HG02938 (cell line): ENCODE data around the gene SMAD1.

Experiments
- ATAC-seq: cut with Tn5 transposase; IDR thresholded peaks from one replicate; pipeline ENCODE4 v1.9.1; 2021; ENCODE audit warnings: mild to moderate bottlenecking, moderate library complexity; ENCODE audit not compliant: unreplicated experiment

The SMAD1 gene

GRCh38 chr4:145481164-145481941 is at the start of gene SMAD1:
TSS of gene SMAD1 (plus strand) at chr4:145481853. CDS start at chr4:145514614, 32,761 bp downstream.
- peak; percentile 39 for ATAC-seq

DNA sequence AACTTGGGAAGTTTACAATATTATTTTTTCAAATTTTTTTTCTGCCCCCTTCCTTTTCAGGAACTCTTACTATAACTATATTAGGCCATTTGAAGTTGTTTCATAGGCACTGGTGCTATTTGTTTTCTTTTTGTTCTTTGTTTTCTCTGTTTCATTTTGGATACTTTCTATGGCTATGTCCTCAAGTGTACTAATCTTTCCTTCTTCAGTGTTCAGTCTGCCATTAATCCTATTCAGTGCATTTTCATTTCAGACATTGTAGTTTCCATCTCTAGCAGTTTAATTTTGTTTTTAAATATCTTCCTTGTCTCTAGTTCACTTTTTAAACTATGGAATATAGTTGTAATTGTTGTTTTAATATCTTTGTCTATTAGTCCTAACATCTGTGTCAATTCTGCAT is 48.0 kb upstream of the SMAD1 start:
- ATAC-seq = no peak

- no peak for ATAC-seq
Measured at GRCh38 chr4:145435646-145436045, 46.0 kb upstream of the SMAD1 start.

DNA sequence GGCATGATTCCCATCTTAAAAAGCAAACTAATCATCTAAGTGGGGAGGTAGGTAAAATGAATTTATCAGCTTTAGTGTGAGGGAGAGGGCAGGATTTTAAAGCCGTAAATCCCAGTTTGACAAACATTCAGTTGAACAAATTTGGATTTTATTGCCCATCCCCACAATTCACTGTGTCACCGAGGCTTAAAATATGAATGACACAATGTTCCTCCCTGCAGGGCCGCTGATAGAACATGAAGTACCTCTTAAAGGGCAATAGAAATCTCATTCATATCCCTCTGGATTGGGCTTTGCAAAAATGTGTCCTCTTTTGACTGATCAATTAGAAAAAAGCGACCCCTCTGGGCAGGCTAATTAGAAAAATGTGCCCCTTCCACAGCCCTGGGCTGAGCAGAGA is 45.5 kb upstream of the SMAD1 start:
- no peak for ATAC-seq

GRCh38 chr4:145436796-145437195 is 44.9 kb upstream of the SMAD1 start:
- ATAC-seq = no peak

DNA sequence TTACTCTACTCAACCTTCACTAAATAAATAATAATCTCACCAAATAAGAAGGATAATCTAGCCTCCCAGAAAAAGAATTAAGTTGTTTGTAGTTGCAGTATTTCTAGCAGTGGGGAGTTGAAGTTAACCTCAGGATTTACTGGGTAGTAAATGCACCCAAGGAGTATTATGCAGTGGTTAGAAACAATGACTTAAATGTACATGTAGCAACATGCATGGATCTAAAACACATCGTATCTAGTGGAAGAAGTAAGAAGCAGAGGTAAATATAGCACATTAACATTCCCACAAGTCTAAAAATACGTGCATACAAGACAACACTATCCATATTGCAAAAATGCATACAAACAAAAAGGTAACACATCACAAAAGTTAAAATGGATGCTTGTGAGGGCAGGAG is 44.2 kb upstream of the SMAD1 start:
- no peak for ATAC-seq

GRCh38 chr4:145438298-145438697 is 43.4 kb upstream of the SMAD1 start:
- ATAC-seq = no peak

DNA sequence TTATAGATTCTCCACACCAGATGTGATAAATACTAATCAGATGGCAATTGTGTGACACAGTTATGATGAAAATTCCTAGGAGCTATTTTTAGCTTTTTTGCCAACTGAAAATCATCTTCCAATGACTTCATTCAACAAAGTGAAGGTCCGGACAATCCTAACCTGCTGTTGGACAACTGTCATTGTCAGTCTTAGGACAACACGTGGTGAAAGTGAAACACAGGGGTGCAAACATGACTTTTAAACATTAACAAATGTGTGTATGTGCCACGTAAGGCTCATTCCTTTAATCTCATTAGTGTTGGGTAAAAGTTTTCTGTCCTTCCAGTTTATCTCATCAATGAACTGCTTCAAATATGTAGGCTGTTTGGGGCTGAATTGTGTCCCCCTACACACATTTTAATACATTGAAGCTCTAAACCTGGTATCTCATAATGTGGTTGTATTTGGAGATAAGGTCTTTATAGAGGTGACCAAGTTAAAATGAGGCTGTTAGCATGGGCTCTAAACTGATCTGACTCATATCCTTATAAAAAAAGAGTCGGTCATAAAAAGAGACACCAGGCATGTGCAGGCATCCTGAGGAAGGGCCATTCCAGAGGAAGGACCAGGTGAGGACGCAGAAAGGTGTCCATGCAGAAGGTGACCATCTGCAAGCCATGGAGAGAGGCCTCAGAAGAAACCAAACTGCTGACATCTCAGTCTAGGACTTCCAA is 41.2 kb upstream of the SMAD1 start:
- no peak for ATAC-seq

DNA sequence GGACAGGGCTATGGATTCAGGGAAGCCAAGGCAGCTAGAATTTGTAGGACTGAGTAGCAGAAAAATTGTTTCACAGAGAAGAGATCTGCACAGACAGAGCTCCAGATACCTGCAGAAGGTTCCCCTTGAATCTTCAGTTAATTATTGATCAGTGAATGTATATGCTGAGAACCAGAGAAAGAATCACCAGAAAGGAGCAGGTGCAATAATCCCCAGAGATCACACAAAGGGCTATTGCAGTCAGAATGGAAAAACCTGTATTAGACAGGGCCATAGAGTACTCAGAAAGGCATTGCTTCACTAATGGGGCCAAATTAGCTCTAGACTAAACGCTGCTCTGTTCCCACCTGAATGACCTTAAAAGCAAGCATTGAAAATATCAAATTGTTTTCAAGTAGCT is 35.5 kb upstream of the SMAD1 start:
- peak; percentile 97 for ATAC-seq

DNA sequence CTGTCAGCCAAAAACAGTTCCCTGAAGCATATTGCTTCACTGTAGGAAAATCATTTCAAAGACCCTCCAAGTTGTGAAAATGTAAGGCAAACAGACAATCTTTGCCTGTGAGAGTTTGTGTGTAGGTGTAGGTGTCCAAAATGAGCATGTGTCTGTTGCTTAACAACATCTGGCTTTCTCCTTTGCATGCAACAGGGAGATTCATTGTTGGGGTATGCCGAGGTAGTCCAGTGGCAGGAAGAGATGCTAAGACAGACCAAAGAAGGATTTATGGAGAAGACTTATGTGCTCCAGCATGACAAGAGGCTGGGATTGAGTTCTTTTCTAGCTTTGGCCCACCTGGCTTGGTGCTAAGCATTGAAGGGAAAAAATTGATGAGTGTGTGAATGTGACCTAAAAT is 29.8 kb upstream of the SMAD1 start:
- no peak for ATAC-seq

- no peak for ATAC-seq
Measured at GRCh38 chr4:145452447-145453162, 29.0 kb upstream of the SMAD1 start.

- no peak for ATAC-seq
Measured at GRCh38 chr4:145453163-145453520, 28.5 kb upstream of the SMAD1 start.

GRCh38 chr4:145473203-145473602 is 8.4 kb upstream of the SMAD1 start:
- no peak for ATAC-seq

- ATAC-seq = no peak
Measured at GRCh38 chr4:145480257-145480656, 1.4 kb upstream of the SMAD1 start.

DNA sequence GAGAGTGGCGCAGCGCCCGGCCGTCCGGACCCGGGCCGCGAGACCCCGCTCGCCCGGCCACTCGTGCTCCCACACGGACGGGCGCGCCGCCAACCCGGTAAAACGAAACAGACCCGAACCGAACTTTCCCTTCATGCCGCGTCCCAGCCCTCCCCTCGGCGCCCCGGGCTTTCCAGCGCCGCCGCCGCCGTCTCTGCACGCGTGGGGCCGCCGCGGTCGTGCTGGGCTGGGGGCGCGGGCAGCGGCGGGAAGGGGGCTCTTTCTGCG is 222 bp downstream of the SMAD1 start:
- ATAC-seq = no peak

DNA sequence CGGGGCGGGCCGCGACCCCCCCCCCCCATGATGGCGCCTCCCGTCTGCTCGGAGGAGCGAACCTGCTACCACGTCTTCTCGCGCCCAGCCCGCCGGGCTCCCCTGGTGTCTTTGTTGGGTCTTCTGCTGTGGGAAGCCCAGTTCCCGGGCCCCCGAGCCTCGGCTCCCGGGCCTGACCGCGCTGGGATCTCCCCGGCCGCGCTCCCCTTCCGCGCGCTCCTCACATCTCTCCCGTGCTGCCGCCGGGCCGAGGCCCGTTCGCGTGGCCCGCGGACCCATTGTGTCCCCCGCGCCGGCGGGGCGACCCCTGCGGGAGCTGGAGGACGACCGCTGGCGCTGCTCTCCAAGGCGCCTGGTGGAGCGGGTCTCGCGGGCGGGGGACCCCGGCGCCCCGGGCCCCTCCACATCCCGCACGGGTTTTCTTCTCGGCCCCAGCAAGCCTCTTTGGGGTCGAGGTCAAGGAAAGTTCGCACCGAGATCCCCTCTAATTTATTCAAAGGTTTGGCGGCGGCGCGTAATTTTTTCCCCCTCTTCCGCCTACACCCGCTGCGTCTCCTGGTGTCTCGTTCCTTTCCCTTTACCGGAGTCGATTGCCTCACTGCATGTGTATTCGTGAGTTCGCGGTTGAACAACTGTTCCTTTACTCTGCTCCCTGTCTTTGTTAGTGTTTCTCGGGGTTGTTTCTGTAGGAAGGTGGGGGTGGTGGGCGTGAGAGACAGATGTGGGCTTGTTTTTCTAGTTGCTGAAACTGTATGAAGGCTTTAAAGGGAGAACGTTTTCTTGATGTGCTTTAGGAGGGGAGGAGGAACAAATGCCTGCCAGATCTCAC is 770 bp downstream of the SMAD1 start:
- ATAC-seq = peak; percentile 35

DNA sequence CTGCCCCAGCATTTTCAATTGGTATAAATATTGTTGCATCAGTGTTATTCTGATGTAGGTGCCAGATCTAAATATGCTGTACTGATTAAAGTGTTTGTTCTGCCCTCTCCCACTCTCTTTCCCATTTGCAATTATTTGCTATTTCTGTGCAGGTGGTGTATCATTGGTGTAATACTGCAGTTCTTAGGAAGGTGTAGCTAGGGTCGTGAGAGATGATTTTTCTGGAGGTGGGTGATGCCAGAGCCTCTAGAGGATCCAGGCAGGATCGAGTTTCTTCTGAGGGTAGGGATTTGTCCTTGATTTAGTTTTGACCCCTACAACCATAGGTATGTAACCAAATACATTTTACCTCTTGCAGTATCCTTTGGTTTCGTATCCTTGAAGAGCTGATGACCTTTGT is 1.9 kb downstream of the SMAD1 start:
- ATAC-seq = no peak

- no peak for ATAC-seq
Measured at GRCh38 chr4:145484225-145484846, 2.7 kb downstream of the SMAD1 start.

- ATAC-seq = no peak
Measured at GRCh38 chr4:145485120-145485519, 3.5 kb downstream of the SMAD1 start.

DNA sequence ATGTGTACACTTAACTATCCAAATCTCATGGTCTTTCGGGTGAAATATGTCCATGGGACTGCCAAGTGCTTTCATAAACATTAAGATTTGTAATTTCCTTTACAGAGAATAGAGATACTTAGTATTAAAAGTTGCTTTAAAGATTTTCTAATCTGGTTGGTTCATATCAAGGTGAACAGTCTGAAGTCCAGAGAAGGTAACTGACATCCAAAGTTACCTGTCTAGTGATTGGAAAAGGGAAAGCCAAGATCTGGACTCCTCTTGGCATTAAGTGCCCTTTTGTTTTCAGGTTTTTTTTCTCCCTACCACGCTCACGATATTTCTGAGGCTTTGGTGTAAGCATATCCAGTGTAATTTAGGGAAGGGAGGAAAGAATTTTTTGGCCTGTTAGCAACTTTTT is 5.0 kb downstream of the SMAD1 start:
- no peak for ATAC-seq

DNA sequence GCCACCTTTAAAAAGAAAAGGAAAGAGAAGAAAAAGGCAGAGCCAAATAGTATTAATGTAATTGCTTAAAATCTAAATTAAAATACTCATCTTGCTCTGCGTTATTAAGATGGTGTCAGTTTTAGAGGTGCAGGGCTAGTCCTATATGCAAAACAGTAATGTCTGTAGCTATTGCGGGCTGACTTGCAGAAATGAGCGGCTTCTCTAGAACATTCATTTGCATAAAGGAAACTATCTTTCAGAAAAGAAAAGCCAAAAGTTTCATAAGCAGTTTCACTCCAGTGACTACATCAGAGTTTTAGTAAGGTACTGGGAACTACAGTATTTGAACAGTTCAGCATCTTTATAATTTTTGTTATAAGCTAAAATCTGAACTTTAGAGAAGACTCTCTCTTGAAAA is 6.0 kb downstream of the SMAD1 start:
- peak; percentile 96 for ATAC-seq
